ENCODE results near the gene INPP4B.

DNA sequence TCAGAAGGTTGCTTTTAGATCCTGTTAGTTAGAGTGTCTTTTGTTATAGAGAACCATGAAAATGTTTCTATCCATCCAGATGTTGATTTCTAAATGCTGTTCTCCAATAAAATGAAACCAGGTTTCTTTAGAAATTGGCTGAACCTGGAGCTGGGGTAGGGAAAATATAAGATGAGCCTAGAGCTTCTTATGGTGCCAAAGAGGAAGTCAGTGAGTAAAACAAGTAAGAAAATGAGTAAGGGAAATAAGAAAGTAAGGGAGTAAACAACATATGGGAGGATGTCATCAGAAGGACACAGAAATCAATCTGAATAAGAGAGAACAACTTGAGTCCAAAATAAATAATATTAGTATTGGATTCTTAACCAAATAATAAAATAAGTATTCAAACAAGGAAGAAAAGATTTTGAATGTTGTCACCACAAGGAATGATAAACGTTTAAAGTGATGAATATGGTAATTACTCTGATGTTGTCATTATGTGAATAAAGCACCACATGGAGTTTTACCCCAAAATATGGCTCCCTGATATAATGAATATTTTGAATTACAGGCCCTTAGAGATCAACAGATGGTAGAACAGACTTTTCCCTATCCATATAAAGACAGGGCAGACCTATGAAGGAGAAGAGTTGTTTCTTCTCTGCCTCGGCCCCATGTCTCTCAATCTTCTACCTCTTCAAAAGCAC, 703.6 kb downstream of the INPP4B start:
- TF ChIP-seq POLR2A (IDR thresholded peaks at IDR 0.05) (no peak), CTCF (IDR thresholded peaks at IDR 0.05) (no peak)

Data from ovary (tissue), 3 donors.